DMS 273 (cell line): Measurements from ENCODE around the gene CHST1.

ENCODE experiments used
- DNase-seq: peaks from one replicate; lab custom pipeline; 2025; ENCODE audit not compliant: unreplicated experiment; lab: John Stamatoyannopoulos, UW

Gene CHST1

DNA sequence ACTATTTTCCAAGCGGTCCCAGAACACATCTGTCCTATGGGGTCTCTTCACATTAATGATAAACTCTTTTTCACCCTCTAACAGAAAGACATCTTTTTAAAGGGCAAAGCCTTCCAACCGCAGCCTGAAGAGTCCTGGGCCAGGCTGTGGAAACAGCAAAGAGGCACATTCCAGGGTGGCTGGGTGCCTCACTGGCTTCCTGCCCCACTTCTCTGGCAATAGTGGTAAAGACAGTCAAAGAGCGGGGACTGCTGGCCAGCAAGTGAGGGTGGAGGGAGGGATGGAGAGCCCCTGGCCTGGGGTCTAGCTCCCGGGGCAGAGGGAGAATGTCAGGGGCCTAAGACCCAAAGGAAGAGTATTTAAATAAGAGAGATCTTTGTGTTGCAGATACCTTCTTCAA lies 10.2 kb upstream of the CHST1 start:
- DNase-seq = no peak

DNA sequence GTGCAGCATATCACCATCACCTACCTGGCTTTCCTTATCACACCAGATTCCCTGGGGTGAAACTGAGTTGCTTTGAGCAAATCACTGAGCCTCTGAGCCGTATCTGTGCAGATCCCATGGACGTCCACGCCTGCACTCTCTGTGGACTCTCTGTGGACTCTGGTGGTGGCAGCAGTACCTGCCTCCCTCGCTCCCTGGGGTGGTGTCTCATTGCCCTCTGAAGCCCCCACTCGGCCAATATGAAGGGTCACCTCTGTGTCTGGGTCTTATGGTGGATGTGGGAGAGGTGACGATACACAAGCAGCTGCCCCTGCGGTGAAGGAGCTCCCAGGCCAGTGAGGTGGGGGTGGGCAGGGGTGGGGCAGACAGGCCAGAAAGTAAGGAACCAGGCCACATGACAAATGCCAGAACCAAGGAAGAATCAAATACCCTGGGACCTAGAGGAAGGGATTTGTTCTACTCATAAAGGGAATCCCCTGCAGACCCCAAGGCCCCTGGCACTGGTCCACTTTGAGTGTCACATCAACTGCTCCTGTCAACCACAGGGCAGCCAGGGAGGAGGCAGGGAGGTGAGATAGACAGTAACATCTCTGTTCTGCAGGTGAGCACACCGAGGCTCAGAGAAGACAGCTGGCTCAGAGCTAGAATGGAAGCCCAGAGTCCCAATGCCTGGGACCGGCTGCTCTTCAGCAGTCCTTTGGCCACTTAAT lies 9.2 kb upstream of the CHST1 start:
- DNase-seq = no peak

DNA sequence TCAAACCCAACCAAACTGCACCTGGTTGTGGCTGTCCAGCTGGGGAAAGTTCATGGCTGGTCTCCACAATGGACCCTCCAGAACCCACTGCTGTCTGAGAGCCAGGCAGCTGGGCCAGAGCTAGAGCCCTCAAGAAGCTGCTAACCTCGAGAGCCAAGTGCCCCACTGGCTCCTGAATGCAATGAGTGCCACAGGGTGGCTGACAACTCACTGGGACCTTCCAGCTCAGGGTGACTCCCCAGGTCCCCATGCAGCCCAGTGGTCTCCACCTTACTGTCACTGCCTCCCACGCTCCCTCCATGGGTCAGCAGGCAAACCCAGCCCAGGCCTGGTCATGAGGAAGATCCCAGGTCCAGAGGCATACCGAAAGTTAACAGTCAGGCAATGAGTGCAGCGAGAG lies 8.0 kb upstream of the CHST1 start:
- no peak for DNase-seq

DNA sequence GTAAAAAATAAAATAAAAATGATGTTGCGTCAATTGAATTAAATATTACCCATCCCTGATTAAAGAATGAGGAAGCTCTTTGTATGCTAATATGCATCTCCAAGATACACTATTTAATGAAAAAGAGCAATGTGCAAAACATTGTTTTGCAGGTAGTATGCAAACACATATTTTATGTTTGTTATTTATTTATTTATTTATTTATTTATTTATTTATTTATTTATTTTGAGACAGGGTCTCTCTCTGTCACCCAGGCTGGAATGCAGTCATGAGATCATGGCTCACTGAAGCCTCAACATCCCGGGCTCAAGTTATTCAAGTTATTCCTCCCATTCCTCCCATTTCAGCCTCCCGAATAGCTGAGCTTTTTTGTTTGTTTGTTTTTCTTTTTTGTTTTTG lies 7.2 kb upstream of the CHST1 start:
- no peak for DNase-seq

DNA sequence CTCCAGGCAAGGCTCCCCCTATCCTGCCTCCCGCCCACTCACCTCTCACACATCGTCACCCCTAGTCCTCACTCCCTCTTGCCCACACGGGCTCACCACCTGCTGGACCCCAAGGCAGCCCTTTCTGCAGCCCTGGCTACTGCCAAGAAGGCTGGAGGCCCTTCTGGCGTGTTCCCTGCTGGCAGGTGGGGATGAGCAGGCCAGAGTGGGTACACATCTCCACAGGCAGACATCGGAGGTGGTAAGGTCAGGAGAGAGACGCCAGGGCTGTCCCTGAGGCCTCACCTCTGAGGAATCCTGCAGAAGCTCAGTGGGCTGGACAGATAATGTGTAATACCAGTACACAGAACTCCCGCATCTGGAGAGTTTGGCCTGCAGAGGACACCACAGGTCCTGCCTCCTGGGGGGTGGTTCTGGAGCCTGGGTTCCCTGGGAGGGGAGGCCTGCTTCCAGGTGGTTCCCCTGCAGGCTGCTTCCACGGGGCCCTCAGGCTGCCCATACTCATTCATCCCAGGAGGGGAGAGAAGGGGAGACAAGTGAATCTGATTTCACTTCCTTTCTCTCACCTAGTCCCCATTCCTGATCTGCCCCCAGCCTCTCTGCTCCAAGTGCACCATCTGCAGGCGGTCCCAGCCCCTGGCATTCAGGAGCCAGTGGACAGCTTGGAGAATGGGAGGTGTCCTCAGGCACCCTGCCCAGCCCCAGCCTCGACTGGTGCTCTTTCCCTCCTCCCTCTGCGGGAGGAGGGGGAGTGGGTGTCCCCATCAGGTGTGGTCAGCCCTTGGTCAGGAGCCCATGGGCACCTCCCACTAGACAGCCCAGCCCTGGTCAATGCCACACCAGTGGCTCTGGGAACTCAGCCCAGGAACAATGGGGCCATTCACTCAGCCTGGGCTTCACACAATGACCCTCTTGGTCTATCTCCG lies 6.1 kb upstream of the CHST1 start:
- peak; percentile 53 for DNase-seq

DNA sequence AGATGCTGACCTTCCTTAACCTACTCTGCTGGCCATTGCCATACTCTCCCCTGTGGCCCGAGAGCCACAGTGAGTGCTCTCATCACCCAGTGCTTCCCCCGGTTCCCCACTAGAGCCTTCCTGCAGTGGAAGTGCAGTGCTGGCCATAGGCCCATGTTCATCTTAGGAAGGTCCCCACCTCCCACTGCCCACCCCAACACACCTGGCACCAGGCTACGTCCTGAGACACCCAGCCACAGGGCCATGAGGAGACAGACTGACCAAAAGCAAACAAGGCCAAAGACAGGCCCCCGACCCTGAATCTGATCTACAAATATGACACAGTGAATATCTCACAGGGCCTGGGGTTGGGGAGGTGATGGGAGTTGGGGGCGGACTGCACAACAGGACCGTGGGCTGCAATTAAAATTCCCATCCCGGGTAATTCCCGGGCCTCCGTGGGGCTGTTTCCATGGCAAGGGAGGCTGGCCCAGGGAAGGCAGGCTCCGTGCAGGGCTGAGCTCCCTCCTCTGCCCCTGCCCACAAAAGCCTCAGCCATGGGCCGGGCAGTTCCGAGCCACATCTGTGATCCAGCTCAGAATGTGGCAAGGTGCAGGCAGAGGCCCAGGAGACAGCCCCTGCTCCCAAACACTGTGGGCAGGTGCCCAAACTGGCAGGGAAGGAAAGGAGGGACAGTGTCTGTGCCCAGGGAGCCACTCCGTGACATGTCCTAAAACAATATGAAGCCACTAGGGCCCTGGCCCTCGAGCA lies 5.1 kb upstream of the CHST1 start:
- DNase-seq = no peak

DNA sequence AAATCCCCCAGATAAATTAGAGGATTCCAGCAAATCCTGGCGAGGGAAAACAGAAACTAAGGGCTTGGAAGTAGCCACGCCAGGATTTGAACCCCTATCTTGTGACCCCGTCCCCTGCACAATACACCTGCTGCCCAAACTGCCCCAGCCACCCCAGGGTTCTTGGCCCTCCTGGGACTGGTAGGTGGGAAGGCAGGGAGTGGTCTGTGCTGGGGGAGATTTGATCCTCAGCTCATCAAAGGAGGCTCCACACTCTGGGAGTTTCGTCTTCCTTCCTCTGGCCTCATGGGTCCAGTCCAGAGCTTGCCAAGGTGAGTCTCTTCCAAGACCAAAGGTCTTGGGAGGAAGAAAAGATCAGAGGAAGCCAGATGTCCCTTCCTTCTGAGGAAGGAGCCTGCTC lies 4.5 kb upstream of the CHST1 start:
- no peak for DNase-seq

DNA sequence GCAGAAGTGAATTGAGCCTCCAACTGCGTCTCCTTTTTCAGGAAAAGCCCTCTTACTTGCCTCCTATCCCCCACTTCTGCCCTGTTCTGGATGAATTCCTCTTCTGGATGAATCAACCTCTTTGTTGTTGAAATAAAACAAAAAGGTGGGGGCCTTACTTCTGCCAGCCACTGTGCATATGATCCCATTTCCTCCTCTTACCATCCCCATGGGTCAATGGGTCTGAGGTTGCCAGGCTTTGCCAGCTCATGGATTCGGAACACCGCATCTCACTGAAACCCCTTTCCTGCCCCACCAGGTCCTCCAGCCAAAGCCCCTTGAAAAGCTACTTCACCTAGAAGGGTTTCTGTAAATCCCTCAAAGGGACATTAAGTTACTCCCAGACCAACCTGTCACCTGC lies 3.7 kb upstream of the CHST1 start:
- DNase-seq = no peak

DNA sequence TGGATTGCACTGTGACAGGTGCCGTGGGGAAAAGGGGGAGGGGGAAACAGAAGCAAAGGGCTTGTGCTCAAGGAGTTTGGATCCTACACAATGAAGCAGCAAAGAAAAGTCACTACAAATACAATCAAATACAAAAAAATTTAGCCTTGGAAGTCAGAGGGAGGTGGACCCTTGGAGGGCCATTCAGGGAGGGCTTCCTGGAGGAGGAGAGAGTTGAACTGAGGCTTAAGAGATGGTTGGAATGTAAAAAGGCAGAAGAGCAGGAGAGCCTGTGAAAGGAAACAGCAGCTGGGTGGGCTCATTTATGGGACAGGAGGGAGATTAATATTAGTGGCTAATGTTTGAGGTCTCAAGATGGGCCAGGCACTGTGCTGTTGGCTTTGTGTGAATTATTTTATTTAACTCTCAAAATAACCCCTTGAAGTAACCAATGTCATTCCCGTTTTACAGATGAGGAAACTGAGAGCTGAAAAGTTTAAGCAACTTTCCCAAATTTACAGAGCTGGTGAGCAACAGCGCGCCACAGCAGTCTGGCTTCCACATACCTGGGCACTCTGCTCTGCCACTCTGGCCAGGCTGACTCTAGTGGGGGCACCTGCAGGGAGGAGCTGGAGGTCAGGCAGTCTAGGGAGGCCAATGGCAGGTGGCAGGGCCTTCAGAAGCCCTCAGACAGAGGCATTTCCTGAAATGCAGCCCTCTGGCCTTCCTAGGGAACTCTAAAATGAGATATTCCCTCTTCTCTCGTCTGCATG lies 2.7 kb upstream of the CHST1 start:
- no peak for DNase-seq

DNA sequence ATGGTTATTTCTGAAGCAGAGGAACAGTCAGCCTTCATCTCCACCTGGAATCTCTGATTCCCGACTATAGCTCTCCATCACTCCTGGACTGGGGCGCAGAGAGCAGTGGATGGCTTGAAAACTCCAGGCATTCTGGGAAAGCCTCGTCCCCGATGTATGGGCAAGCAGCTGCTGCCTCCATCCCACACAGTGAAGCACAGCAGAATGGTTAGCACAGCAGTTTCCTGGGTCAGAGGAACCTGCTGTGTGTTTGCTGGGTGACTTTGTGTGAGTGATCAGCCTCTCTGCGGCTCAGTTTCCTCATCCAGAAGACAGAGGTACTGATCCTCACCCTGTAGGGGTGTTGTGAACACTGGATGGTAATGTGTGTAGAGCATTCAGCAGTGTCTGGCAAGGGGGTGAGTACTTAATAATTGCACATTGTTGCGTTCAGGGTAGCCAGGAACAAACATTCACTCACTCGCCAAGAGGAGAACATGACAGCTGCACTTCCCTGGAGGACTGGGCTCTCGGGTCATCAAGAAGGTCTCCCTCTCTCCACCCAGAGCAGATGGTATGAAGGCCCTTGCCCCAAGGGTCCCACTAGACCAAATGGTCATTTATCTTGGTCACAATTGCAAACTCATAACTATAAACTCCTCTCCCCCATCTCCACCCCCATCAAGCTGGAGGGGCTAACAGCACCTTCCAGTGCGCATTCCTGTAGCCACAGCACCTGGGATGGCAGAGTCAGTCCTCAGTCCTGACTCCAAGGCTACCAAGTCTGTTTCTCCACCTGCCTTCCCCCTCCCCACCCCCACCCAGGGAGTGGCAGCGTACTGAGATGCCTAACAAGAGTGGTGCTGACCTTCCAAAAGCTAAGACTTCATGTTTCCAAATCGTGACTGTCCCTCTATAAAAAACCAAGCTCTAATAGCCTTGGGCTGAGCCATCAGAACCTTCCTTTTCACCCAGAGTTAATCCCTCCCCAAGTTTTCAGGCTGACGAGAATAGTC lies 1.5 kb upstream of the CHST1 start:
- DNase-seq = no peak

DNA sequence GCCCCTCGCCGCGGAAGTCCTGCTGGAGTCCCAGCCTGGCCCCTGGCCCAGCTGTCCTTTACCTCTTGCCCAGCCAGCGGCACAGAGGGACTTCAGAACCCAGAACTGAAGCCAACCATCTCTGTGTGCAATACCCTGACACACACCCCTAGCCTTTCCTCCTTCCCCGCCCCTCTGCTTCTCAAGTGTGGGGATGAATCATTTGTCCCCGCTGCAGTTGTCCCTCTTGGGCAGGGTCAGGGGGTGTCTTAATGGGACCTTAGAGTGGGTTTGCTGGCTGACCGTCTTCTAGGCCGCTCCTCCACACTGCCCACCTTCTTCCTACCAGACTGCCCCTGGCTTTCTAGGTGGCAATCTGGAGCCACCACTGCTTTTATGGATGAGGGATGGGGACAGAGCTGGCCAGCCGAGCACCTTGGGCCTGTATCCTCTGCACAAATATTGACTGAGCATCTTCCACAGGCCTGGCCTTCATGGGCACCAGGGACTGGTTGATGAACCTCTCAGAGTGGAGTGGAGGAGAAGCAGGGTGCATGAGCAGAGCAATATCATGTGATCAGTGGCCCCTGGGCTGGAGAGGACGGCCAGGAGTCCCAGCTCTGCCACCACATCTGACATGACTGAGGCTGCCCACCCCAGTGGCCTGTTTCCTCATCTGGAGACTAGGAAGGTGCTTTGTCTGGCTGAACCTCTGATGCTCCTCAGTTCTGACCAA lies 668 bp upstream of the CHST1 start:
- no peak for DNase-seq

DNA sequence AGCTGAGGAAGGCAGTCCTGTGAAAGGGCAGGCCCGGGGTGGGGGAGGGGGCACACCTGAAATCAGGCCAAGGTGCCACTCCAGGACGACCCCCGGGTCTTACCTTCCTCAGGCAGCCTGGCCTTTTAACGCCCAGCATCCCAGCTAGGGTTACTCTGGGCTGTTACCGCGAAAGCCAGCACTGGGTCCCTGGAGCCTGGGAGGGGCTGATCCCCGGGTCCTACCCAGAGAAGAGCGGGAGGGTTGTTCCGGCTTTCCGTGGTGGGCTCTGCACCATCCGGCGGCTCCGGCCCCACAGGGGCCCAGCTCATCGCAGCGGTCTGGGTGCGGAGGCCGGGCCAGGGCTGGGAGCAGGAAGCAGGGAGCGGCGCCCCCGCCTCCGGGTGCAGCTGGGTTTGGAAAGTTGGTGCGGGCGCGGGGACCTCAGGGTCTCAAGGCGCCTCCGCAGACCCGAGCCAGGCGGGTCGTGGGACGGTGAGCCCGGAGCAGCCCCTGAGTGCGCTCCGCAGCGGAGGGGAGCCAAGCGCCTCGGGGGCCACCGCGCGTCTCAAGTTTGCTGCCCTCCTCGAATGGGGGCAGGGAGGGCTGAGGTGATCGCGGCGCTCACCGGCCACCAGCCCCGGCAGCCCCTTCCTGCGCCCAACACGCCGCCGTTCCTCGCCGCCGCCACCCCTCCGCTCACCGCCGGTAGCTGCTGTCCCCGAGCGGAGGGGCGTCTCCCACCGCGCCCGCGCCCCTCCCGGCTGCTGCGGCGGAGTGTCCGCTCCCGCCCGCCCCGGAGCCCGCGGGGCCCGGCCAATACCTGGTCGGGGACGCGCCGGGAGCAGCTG lies 831 bp downstream of the CHST1 start:
- peak; percentile 39 for DNase-seq

DNA sequence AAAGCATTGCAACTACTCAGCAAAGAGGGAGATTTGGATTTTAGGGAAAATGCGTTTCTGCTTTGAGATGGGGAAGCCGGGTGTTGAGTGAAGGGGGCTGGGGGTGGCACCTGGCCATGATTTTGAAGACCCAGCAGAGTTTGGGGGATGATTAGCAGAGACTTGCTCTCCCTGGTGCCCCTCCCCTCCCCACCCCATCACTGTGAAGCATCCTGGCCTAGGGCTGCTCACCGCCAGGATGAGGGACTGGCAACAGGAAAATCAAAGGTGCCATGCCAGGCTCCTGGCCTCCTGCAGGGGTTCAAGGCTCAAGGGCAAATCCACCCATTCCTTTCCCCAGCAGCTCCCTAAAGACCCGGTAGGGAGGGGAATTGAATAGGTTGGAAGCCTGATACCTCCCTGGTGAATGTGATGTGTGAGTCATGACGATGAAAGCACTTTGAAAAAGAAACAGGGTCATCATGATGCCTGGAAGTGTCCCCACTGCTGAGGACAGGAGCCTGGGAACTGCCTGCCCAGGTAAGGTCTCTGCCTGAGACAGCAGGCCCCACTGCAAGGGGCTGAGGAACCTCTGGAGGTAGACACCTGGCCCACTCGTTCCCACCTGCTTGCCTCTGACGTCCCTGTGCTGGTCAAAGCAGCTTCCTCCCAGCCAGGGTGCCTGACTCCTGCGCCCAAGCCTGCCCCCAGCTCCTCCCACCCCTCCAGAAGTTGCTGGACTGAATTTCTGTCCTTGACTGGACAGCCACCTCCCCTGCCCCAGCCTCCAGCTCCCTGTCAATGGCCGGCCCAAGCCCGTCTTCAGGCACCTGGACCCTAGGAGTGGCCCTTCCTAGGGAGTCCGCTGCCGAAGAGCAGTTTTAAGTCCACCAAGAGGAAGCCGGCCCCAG lies 1.7 kb downstream of the CHST1 start:
- DNase-seq = no peak

DNA sequence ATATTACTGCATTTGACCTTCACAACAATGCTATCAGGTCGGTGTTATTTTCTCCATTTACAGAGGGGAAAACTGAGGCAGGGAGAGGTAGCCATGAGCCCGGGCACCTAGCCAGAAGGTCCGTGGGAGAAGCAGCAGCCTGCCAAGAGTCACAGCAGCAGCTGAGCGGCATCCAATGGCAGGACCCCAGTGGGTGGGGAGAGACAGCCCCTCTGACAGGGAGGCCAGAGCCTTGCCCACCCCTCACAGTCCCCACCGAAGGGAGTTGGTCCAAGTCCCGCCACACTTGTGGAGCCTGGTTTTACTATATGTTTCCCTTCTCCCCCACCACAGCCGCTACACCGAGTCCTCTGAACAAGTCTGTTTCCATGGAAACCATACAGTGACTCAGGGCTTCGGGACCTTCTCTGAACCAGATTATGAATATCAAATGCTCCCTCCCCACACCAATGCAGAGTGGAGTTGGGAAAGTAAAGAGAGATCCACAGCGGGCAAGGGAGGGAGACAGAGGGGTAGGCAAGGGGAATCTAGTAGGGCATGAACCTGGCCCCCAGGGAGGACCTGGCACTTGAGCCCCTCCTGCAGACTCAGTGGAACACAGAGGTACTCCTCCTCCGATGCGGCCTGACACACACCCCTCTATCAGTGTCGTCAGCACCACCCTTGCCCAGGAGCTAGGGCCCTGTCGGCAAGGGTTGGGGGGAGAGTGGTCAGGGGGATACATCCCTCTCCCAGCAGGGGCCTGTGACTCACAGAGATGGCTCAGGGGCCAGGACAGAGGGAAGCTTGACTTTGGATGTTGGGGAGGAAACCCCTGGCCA lies 2.5 kb downstream of the CHST1 start:
- DNase-seq = peak; percentile 72

DNA sequence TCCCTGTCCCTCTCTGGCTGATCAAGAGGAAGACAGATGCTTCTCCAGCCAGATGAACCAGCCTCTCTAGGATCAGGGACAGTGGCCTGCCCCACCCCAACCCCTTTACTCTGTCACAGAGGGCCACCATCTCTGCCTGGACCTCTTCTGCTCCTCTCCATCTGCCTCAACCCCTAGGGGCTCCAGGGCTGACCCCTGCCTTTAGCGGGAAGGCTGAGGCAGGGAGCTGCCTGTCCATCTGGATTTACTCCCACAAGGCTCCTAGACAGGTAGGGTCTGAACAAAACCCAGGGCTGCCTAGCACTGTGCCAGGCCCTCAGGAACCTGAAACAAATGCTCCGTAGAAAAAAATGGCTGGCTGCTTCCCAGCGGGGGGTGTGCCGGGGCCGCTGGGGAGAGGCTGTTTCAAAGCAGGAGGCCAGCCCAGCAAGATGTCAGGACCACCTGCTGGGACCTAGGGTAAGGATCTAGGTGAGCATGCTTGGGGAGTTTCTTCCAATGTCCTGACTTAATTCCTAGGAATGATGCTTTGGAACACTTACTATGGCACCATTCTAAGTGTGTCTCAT lies 3.2 kb downstream of the CHST1 start:
- peak; percentile 50 for DNase-seq

DNA sequence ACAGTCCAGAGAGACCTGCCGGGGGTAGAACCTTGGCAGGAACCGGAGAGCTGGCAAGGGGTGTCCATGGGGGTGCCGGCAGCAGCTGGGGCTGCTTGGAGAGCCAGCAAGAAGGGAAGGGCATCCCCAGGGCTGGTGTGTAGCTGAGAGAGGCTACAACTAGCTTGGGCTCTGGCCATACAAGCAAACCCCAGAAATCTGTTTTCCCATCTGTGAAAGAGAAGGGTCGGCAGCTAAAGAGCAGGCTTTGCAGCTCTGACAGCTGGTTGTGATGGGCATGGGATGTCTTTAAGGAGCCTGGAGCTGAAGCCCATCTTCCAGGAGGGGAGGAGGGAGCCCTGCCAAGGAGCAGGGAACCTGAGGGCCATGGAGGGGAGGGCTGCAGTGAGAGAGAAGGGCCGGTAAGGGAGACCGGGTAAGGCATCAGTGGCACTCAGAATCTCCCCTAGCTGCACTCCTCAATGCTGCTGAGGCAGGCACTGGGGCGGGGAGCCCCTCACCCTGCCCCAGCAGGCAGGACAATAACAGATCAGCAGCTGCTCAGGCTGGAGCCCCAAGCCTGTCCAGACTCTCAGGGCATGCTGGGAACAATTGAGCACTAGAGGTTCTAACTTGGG lies 3.9 kb downstream of the CHST1 start:
- DNase-seq = peak; percentile 61
